ENCODE data around the gene RTKN. TPM values are rescaled to one million over a fixed set of nuclear protein-coding genes. Genes with fewer than 3 reads are reported as not detected.
A peak's percentile ranks its signal among the peaks of the same experiment; 100 is the strongest.

Gene RTKN
- total RNA-seq, 1 donor from 2014 or later, result 20.4 TPM

- no peak for DNase-seq (ENCODE audit: low spot score)
- Mint-ChIP-seq H3K27ac (ENCODE audit: unreplicated experiment) (peak overlapping the region; percentile 99), H3K4me3 (ENCODE audit: unreplicated experiment) (peak overlapping the region; percentile 89), H3K36me3 (ENCODE audit: low read depth) (no peaks in the 10 kb centered on the region), H3K9me3 (ENCODE audit: low read depth) (no peaks in the 10 kb centered on the region), H3K27me3 (ENCODE audit: low read depth) (peaks cover 3% of the 10 kb centered on the region), H3K4me1 (ENCODE audit: low read depth) (no peaks in the 10 kb centered on the region)
- TF ChIP-seq CTCF (IDR thresholded peaks at IDR 0.05), result peak; percentile 96
Observed at GRCh38 chr2:74391580-74392448, 49.9 kb downstream of the RTKN start.

GRCh38 chr2:74391209-74391579 is 50.5 kb downstream of the RTKN start:
- no peaks in the 10 kb centered on the region for H3K4me1 Mint-ChIP-seq (ENCODE audit: low read depth)
- H3K36me3 Mint-ChIP-seq (ENCODE audit: low read depth), result no peaks in the 10 kb centered on the region
- H3K27ac Mint-ChIP-seq (ENCODE audit: unreplicated experiment), result peak overlapping the region; percentile 88
- no peak for DNase-seq (ENCODE audit: low spot score)
- TF ChIP-seq CTCF (IDR thresholded peaks at IDR 0.05), result no peak
- peaks cover 3% of the 10 kb centered on the region for H3K27me3 Mint-ChIP-seq (ENCODE audit: low read depth)
- no peaks in the 10 kb centered on the region for H3K9me3 Mint-ChIP-seq (ENCODE audit: low read depth)
- peak overlapping the region; percentile 89 for H3K4me3 Mint-ChIP-seq (ENCODE audit: unreplicated experiment)

- no peak for TF ChIP-seq CTCF (IDR thresholded peaks at IDR 0.05)
- H3K4me1 Mint-ChIP-seq (ENCODE audit: low read depth), result no peaks in the 10 kb centered on the region
- H3K36me3 Mint-ChIP-seq (ENCODE audit: low read depth), result no peaks in the 10 kb centered on the region
- peak overlapping the region; percentile 89 for H3K4me3 Mint-ChIP-seq (ENCODE audit: unreplicated experiment)
- H3K27me3 Mint-ChIP-seq (ENCODE audit: low read depth), result peaks cover 3% of the 10 kb centered on the region
- no peak for DNase-seq (ENCODE audit: low spot score)
- H3K9me3 Mint-ChIP-seq (ENCODE audit: low read depth), result no peaks in the 10 kb centered on the region
- no peak overlapping the region for H3K27ac Mint-ChIP-seq (ENCODE audit: unreplicated experiment)
Observed at GRCh38 chr2:74390606-74391005, 51.1 kb downstream of the RTKN start.

- H3K27ac Mint-ChIP-seq (ENCODE audit: unreplicated experiment), result no peak overlapping the region
- no peak for TF ChIP-seq CTCF (IDR thresholded peaks at IDR 0.05)
- no peaks in the 10 kb centered on the region for H3K36me3 Mint-ChIP-seq (ENCODE audit: low read depth)
- no peaks in the 10 kb centered on the region for H3K9me3 Mint-ChIP-seq (ENCODE audit: low read depth)
- no peak for DNase-seq (ENCODE audit: low spot score)
- H3K27me3 Mint-ChIP-seq (ENCODE audit: low read depth), result no peaks in the 10 kb centered on the region
- H3K4me3 Mint-ChIP-seq (ENCODE audit: unreplicated experiment), result no peak overlapping the region
- H3K4me1 Mint-ChIP-seq (ENCODE audit: low read depth), result peaks cover 2% of the 10 kb centered on the region
Observed at GRCh38 chr2:74387346-74387745, 54.4 kb downstream of the RTKN start.

GRCh38 chr2:74385396-74385795 is 56.3 kb downstream of the RTKN start:
- Mint-ChIP-seq H3K4me1 (ENCODE audit: low read depth) (peaks cover 16% of the 10 kb centered on the region), H3K4me3 (ENCODE audit: unreplicated experiment) (no peak overlapping the region)

More at GRCh38 chr2:74385396-74385795, 56.3 kb downstream of the RTKN start:
- Mint-ChIP-seq H3K27ac (ENCODE audit: unreplicated experiment) (no peak overlapping the region), H3K9me3 (ENCODE audit: low read depth) (no peaks in the 10 kb centered on the region), H3K27me3 (ENCODE audit: low read depth) (no peaks in the 10 kb centered on the region), H3K36me3 (ENCODE audit: low read depth) (no peaks in the 10 kb centered on the region)
- no peak for TF ChIP-seq CTCF (IDR thresholded peaks at IDR 0.05)
- no peak for DNase-seq (ENCODE audit: low spot score)
